HL-60 (cell line): ENCODE results near the gene FAM120A.

Experiments
- CTCF ChIP-seq: IDR thresholded peaks from one replicate; pipeline ENCODE4 v1.5.1; 2011; ENCODE audit warnings: low read length, control low read depth, inconsistent platforms; ENCODE audit not compliant: insufficient read depth
- GABPA ChIP-seq: IDR thresholded peaks from 2 replicates; pipeline ENCODE4 v1.6.1; 2012; ENCODE audit warnings: low read depth
- POLR2AphosphoS5 ChIP-seq: IDR thresholded peaks from 2 replicates; pipeline ENCODE4 v1.6.1; 2012; ENCODE audit warnings: low read depth
- SPI1 ChIP-seq: IDR thresholded peaks from 2 replicates; pipeline ENCODE4 v1.6.1; 2012; ENCODE audit warnings: low read depth, mild to moderate bottlenecking, borderline replicate concordance
- TF ChIP-seq, protein P1 (sequence below): IDR thresholded peaks from 2 replicates; pipeline ENCODE4 v1.6.1; 2012; ENCODE audit warnings: low read depth; ENCODE audit not compliant: insufficient replicate concordance

DNA sequence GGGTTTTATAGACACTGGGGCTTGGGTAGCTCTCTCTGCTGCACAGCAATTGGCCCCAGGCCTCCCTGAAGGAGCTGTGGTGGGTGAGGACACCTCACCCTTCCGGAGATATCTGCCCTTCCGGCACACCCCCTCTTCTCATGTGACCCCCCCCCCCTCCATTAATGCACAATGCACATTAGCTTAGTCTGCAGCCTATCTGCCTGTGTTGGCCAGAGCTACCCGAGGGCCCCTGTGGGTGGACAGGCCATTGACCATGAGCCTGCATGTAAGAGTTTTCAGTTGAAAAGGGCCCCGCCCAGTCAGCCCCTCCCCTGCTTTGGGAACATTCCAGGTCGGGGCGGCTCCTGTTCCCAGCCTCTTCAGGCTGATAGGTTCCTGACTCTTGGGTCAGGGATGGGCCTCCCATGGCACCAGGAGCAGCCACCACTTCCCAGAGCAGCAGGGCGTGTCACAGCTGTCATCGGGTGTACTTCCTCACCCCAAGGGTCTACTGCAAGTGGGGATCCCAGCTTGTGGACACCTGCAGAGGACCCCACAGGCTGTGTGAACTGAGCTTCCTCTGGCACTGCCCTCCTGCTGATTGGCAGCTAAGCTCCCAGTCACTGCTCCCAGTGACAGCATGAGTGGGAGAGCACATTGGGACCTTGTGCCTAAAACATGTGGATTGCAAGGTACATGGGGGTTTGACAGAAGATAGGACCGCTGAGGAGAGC lies 142.7 kb downstream of the FAM120A start:
- TF ChIP-seq CTCF (no peak), POLR2AphosphoS5 (no peak), SPI1 (no peak), GABPA (no peak)
- TF ChIP-seq, protein P1, sequence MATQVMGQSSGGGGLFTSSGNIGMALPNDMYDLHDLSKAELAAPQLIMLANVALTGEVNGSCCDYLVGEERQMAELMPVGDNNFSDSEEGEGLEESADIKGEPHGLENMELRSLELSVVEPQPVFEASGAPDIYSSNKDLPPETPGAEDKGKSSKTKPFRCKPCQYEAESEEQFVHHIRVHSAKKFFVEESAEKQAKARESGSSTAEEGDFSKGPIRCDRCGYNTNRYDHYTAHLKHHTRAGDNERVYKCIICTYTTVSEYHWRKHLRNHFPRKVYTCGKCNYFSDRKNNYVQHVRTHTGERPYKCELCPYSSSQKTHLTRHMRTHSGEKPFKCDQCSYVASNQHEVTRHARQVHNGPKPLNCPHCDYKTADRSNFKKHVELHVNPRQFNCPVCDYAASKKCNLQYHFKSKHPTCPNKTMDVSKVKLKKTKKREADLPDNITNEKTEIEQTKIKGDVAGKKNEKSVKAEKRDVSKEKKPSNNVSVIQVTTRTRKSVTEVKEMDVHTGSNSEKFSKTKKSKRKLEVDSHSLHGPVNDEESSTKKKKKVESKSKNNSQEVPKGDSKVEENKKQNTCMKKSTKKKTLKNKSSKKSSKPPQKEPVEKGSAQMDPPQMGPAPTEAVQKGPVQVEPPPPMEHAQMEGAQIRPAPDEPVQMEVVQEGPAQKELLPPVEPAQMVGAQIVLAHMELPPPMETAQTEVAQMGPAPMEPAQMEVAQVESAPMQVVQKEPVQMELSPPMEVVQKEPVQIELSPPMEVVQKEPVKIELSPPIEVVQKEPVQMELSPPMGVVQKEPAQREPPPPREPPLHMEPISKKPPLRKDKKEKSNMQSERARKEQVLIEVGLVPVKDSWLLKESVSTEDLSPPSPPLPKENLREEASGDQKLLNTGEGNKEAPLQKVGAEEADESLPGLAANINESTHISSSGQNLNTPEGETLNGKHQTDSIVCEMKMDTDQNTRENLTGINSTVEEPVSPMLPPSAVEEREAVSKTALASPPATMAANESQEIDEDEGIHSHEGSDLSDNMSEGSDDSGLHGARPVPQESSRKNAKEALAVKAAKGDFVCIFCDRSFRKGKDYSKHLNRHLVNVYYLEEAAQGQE: no peak
